Measurements from ENCODE around the gene YARS1.
"Not testable (repeated sequence)": the region's sequence is repeated elsewhere in the genome, so short reads cannot be mapped to it uniquely, and the experiment has no call there.

DNA sequence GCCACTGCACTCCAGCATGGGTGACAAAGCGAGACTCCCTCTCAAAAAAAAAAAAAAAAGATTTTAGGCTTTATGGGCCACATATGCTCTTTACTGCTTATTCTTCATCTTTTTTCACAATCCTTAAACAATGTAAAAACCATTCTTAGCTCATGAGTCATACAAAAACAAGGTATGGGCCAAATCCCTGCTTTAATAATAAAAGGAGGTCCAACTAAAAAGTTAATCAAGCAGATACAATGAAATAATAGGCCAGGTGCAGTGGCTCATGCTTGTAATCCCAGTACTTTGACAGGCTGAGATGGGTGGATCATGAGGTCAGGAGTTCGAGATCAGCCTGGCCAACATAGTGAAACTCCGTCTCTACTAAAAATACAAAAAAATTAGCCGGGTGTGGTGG is 21.4 kb downstream of the YARS1 start:
- TF ChIP-seq, protein P1, sequence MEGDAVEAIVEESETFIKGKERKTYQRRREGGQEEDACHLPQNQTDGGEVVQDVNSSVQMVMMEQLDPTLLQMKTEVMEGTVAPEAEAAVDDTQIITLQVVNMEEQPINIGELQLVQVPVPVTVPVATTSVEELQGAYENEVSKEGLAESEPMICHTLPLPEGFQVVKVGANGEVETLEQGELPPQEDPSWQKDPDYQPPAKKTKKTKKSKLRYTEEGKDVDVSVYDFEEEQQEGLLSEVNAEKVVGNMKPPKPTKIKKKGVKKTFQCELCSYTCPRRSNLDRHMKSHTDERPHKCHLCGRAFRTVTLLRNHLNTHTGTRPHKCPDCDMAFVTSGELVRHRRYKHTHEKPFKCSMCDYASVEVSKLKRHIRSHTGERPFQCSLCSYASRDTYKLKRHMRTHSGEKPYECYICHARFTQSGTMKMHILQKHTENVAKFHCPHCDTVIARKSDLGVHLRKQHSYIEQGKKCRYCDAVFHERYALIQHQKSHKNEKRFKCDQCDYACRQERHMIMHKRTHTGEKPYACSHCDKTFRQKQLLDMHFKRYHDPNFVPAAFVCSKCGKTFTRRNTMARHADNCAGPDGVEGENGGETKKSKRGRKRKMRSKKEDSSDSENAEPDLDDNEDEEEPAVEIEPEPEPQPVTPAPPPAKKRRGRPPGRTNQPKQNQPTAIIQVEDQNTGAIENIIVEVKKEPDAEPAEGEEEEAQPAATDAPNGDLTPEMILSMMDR (IDR thresholded peaks at IDR 0.05; ENCODE audit: insufficient read depth, low read depth, low read length) = not testable (repeated sequence)
- TF ChIP-seq EZH2 (IDR thresholded peaks at IDR 0.05; ENCODE audit: insufficient read depth, low read length) = not testable (repeated sequence)

Measured in astrocyte (in vitro differentiated cells and primary cell).